Measurements from ENCODE around the gene PPFIA2. TPM values are rescaled to one million over a fixed set of nuclear protein-coding genes. Genes with fewer than 3 reads are reported as not detected.

The PPFIA2 gene
- total RNA-seq, 1 experiment from 2014 or later: 0.10 TPM

DNA sequence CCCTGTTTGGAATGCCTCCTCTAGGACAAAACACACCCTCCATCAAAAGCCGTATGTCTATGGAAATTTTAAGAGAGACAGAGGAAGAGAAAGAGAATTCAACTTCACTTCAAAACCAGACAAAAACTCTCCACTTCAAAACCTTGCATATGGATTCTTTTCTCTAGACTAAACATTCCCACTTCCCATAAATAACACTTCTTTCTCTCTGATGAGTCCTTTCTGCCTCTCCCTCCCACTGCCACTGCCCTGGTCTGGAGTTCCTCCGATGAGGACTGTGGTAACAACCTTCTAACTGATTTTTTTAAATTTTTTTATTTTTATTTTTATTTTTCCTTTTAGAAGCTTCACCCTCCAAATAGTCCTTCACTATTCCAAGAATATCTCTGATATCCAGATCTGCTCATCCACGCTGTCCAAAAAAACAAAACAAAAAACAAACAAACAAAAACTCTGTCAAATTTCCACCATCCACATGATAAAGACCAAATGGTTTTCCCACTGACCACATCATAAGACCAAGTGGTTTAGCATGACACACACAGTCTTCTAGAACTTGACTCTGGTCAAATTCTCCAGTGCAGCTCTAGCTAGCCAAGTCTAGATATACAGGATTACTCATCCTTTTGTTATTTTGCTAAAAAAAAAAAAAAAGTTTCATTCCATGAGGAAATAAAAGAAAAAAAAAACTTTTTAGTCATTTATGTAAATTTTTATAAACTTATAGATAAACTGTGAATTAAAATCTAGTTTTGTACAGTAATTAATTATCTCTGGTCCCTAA, 256.0 kb downstream of the PPFIA2 start:
- in situ Hi-C loops (cut with HindIII; ENCODE audit: low pct_unique_long_range_greater_than_20kb, low sequenced_read_pairs): no loop called here
- DNase-seq (ENCODE audit: low read depth): peak; percentile 46

DNA sequence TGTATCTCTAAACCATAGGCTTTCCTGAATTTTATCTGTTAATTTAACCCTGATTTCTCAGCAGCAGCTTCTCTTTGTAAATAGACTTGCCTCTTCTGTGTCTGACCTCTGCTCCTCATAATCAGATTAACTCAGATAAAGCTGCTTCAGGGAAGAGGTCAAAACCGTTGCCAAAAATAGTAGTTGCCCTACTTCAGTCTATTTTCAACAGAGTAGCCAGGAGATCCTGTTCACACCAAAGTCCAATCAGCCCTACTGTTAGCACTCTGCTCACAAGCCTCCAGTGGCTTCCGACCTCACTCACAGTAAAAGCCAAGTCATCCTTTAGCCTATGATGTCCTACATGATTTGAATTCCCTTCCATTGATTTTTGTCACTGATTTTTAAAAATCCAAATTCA, 258.4 kb downstream of the PPFIA2 start:
- in situ Hi-C loops (cut with HindIII; ENCODE audit: low pct_unique_long_range_greater_than_20kb, low sequenced_read_pairs): no loop called here
- DNase-seq (ENCODE audit: low read depth): no peak

- in situ Hi-C loops (cut with HindIII; ENCODE audit: low pct_unique_long_range_greater_than_20kb, low sequenced_read_pairs): no loop called here
- DNase-seq (ENCODE audit: low read depth): no peak
These were observed 259.3 kb downstream of the PPFIA2 start for GRCh38 chr12:81499809-81500208.

DNA sequence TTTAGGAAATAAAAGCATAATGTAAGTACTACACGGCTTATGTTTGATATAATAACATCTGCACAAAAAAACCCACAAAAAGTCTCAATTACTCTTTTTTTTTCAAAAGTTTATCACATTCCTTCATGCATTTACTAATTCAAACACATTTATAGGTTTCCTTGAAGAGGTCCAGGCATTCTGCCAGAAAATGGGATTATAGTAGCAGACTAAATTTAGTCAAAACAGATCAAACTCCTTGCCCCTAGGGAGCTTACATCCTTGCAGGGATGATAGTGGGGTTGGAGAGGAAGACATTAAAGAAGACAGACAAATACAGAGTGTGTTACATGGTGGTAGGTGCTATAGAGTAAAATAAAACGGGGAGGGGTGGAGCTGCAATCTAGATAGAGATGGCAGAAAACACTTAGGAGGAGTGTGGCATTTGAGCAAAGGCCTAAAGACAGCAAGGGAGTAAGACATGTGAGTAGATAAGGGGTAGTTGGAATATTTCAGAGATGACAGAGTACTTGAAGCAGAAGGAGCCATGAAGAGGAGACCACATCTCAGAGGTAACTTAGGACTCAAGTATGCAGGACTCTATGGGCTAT, 266.9 kb downstream of the PPFIA2 start:
- no peak for DNase-seq (ENCODE audit: low read depth)
- in situ Hi-C loops (cut with HindIII; ENCODE audit: low pct_unique_long_range_greater_than_20kb, low sequenced_read_pairs): no loop called here

DNA sequence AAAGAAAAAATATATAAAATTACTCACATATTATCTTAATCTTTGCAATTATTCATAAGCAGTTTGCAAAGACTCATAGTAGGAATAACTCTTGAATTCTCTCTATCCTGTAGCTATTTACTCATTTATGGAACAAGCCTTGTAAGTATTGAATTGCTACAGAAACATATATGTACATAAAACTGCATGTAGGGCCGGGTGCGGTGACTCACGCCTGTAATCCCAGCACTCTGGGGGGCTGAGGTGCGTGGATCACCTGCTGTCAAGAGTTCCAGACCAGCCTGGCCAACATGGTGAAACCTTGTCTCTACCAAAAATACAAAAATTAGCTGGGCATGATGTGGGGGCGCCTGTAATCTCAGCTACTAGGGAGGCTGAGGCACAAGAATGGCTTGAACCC, 286.2 kb downstream of the PPFIA2 start:
- in situ Hi-C loops (cut with HindIII; ENCODE audit: low pct_unique_long_range_greater_than_20kb, low sequenced_read_pairs): no loop called here
- no peak for DNase-seq (ENCODE audit: low read depth)

- no peak for DNase-seq (ENCODE audit: low read depth)
- in situ Hi-C loops (cut with HindIII; ENCODE audit: low pct_unique_long_range_greater_than_20kb, low sequenced_read_pairs): no loop called here
These were observed 288.2 kb downstream of the PPFIA2 start for GRCh38 chr12:81470923-81471322.

- no peak for DNase-seq (ENCODE audit: low read depth)
- in situ Hi-C loops (cut with HindIII; ENCODE audit: low pct_unique_long_range_greater_than_20kb, low sequenced_read_pairs): no loop called here
These were observed 290.9 kb downstream of the PPFIA2 start for GRCh38 chr12:81468206-81468605.

DNA sequence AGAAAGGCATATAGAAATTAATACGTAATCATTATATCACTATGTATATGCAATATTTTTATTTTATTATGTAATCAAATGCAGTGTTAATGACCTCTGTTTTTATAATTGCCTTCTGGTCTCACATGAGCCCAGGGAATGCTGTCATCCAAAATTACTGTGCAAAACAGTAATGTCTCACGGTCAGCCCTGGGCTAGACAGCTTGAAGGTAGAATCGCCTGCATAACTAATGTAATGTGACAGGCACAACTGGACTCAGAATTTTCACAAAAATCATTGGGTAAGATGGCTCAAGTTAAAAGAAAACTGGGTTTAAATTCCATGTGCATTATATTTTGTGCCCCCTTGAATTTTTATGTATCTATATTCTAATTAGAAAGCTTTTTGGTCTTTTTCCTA, 293.3 kb downstream of the PPFIA2 start:
- in situ Hi-C loops (cut with HindIII; ENCODE audit: low pct_unique_long_range_greater_than_20kb, low sequenced_read_pairs): no loop called here
- DNase-seq (ENCODE audit: low read depth): no peak

GRCh38 chr12:81465191-81465590, 294.0 kb downstream of the PPFIA2 start:
- in situ Hi-C loops (cut with HindIII; ENCODE audit: low pct_unique_long_range_greater_than_20kb, low sequenced_read_pairs): no loop called here
- no peak for DNase-seq (ENCODE audit: low read depth)

GRCh38 chr12:81461163-81461562, 298.0 kb downstream of the PPFIA2 start:
- in situ Hi-C loops (cut with HindIII; ENCODE audit: low pct_unique_long_range_greater_than_20kb, low sequenced_read_pairs): no loop called here
- DNase-seq (ENCODE audit: low read depth): no peak

DNA sequence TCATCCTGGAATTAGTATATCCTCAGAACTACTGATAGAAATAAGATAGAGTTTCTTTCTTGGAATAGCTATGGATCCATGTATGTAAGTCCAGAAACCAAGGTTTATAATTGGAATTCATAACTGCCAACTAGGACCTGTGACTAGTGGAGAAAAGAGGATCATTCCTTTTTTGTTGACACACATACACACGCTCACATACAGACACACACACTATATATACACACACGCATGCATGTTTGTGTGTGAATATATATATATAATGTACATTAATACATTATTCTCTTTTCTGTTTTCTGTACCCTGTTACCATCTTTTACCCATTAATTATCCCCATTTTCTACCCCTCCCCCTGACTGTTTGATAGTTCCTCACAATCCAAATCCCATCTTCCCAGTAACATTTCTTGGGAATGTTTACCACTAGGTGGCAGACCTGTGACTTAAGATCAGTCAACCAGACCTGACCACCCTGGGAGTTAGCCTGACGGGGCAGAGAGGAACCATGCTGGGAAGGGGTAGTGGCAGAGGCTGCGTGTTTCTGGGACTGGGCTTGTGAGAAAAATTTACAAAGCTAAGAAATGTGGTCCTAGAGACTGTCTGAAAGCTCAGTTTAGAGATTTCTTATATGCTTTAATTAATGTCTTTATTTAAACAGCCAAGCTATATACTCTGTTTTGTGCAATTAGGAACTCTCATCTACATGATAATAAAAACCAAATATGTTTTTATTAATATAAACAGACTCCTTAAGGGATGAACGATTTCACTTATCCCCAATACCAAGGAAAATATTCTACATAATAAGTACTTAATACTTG, 308.0 kb downstream of the PPFIA2 start:
- in situ Hi-C loops (cut with HindIII; ENCODE audit: low pct_unique_long_range_greater_than_20kb, low sequenced_read_pairs): no loop called here
- DNase-seq (ENCODE audit: low read depth): peak; percentile 74

- DNase-seq (ENCODE audit: low read depth): no peak
- in situ Hi-C loops (cut with HindIII; ENCODE audit: low pct_unique_long_range_greater_than_20kb, low sequenced_read_pairs): no loop called here
These were observed 317.5 kb downstream of the PPFIA2 start for GRCh38 chr12:81441629-81442028.

DNA sequence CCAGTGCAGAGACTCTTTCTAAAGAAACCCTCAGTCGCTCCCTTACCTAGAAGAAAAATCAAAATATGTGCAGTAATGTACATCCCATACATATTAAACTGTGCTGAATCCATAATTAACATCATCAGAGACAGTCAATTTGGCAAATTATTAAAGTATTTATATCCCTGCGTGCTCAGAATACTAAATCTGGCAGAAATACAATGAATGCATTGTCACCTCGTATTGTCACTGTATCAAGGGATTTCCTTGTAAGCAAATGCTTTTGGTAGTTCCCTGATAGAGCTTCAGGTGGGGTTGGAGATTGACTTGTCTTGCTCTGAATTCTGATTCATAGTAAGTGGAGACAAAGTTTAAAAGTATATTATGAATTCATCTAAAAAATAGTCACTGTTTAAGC, 319.1 kb downstream of the PPFIA2 start:
- no peak for DNase-seq (ENCODE audit: low read depth)
- in situ Hi-C loops (cut with HindIII; ENCODE audit: low pct_unique_long_range_greater_than_20kb, low sequenced_read_pairs): no loop called here

DNA sequence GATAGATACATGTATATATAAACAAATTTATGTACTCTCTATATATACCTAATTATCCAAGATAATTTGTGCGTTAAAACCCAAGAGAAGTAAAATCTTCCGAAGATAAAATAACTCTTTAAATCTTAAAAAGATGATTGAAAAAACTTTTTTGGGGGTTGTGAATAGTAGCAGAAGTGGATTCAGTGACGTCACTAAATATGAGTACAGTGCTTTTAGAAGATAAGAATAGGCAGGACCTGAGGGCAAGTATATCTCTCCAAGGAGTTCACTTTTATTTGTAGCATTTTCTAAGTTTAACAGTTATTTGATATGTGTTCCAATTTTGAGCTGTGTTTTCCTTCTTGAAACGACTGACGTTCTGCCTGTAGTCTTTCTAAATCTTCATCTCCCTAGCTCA, 319.8 kb downstream of the PPFIA2 start:
- in situ Hi-C loops (cut with HindIII; ENCODE audit: low pct_unique_long_range_greater_than_20kb, low sequenced_read_pairs): no loop called here
- DNase-seq (ENCODE audit: low read depth): no peak

GRCh38 chr12:81417056-81417455, 342.1 kb downstream of the PPFIA2 start:
- no peak for DNase-seq (ENCODE audit: low read depth)
- in situ Hi-C loops (cut with HindIII; ENCODE audit: low pct_unique_long_range_greater_than_20kb, low sequenced_read_pairs): no loop called here

GRCh38 chr12:81416571-81416970, 342.6 kb downstream of the PPFIA2 start:
- in situ Hi-C loops (cut with HindIII; ENCODE audit: low pct_unique_long_range_greater_than_20kb, low sequenced_read_pairs): no loop called here
- DNase-seq (ENCODE audit: low read depth): no peak

- DNase-seq (ENCODE audit: low read depth): no peak
- in situ Hi-C loops (cut with HindIII; ENCODE audit: low pct_unique_long_range_greater_than_20kb, low sequenced_read_pairs): no loop called here
These were observed 344.7 kb downstream of the PPFIA2 start for GRCh38 chr12:81414441-81414840.

DNA sequence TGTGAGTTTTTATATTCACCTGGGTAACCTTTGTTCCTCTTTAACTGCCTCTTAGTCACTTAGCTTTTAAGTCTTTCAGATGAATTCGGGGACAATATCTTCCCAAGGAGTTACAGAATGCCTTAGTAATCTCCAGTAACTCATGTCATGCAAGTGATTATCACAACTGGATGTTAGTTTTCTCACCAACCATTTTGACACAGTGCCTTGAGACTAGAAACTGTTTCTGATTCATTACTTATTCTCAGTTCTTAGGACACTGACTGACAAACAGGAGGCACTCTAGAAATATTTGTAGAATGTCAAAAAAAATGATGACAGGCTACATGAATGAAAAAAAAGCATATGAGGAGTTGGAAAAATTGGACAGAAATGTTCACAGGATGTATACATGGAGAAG, 346.2 kb downstream of the PPFIA2 start:
- DNase-seq (ENCODE audit: low read depth): no peak
- in situ Hi-C loops (cut with HindIII; ENCODE audit: low pct_unique_long_range_greater_than_20kb, low sequenced_read_pairs): no loop called here

DNA sequence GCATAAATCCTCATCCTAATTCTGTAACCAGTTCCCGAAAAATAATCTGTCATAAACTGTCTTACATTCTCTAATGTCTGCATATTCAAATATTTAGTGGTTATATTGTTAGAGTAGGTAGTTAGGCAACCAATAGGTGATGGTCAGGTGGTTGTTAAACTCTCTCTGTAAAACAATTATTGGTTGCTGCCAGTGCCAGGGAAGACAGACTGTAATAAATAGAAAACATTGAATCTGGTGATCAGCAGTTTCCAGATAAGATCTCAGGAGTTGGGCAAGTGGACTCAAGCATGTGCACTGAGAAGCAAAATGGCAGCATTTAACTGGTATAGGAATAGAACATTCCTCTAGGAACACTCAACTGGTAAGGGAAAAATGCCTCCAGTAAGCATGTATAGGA, 355.8 kb downstream of the PPFIA2 start:
- in situ Hi-C loops (cut with HindIII; ENCODE audit: low pct_unique_long_range_greater_than_20kb, low sequenced_read_pairs): no loop called here
- DNase-seq (ENCODE audit: low read depth): no peak
